Stimulated activated CD8-positive, alpha-beta memory T cell treated with anti-CD3 and anti-CD28 coated beads, Interleukin-7, amount 100 ng/mL, for 24 hours (primary cell): ENCODE results near the gene CRKL.

Experiments
- DNase-seq: peaks from one replicate; pipeline ENCODE4 v3.0.0-alpha.2; 2020; ENCODE audit warnings: low read depth

CRKL gene

GRCh38 chr22:20952544-20953341 is 35.5 kb downstream of the CRKL start:
- DNase-seq: no peak

- no peak for DNase-seq
These were observed 36.1 kb downstream of the CRKL start for GRCh38 chr22:20953342-20953608.

GRCh38 chr22:20953668-20954500 is 36.7 kb downstream of the CRKL start:
- no peak for DNase-seq

- no peak for DNase-seq
These were observed 38.3 kb downstream of the CRKL start for GRCh38 chr22:20955548-20955947.

GRCh38 chr22:20956258-20957101 is 39.3 kb downstream of the CRKL start:
- no peak for DNase-seq

GRCh38 chr22:20957102-20957682 is 40.0 kb downstream of the CRKL start:
- no peak for DNase-seq

GRCh38 chr22:20957683-20958431 is 40.6 kb downstream of the CRKL start:
- DNase-seq: no peak

GRCh38 chr22:20959578-20960461 is 42.6 kb downstream of the CRKL start:
- no peak for DNase-seq

GRCh38 chr22:20960609-20961008 is 43.4 kb downstream of the CRKL start:
- no peak for DNase-seq

GRCh38 chr22:20962491-20962945 is 45.3 kb downstream of the CRKL start:
- no peak for DNase-seq

- no peak for DNase-seq
These were observed 46.2 kb downstream of the CRKL start for GRCh38 chr22:20963201-20964052.

- DNase-seq: no peak
These were observed 47.0 kb downstream of the CRKL start for GRCh38 chr22:20964090-20964798.

- DNase-seq: no peak
These were observed 47.5 kb downstream of the CRKL start for GRCh38 chr22:20964799-20965103.

GRCh38 chr22:20965104-20965887 is 48.1 kb downstream of the CRKL start:
- no peak for DNase-seq

GRCh38 chr22:20965888-20966855 is 49.0 kb downstream of the CRKL start:
- no peak for DNase-seq

GRCh38 chr22:20966883-20967696 is 49.9 kb downstream of the CRKL start, which contains the start of gene AIFM3:
Gene AIFM3 (plus strand): TSS chr22:20967255. CDS start chr22:20967945, 690 bp downstream.
- DNase-seq: no peak
